HG02840 (cell line): Measurements from ENCODE around the gene PFAS.

ENCODE experiments used
- ATAC-seq: cut with Tn5 transposase; IDR thresholded peaks from one replicate; pipeline ENCODE4 v1.9.1; 2021; ENCODE audit warnings: mild to moderate bottlenecking, moderate library complexity, moderate number of reproducible peaks; ENCODE audit not compliant: unreplicated experiment, low FRiP score

PFAS gene

GRCh38 chr17:8300226-8300625, 51.1 kb downstream of the PFAS start:
- no peak for ATAC-seq

- ATAC-seq = no peak
These were observed 51.6 kb downstream of the PFAS start for GRCh38 chr17:8300627-8301242.

DNA sequence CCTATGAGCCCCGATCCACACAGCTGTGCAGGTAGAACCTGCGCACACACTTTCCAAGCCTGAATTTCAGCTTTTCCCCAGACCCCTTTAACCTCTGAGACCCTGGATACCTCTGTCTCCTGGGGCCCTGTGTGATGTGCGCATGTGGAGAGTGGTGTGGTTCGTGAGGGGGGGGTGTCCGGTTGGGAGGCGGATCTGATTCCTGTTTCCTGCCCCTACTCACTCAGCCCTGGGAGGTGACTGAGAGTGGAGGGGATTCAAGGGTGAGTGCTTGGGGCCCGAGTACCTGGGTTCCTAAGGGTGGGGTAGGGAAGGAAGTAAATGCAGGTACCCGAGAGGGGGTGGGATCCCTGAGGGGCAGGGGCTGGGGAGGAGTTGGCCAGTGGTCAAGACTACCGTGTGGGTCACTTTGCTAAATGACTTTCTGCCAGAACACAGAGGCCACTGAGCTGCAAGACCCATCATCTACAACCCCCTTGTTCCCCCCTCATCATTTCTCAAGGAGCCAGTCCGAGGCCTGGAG, 61.6 kb downstream of the PFAS start:
- ATAC-seq = no peak

DNA sequence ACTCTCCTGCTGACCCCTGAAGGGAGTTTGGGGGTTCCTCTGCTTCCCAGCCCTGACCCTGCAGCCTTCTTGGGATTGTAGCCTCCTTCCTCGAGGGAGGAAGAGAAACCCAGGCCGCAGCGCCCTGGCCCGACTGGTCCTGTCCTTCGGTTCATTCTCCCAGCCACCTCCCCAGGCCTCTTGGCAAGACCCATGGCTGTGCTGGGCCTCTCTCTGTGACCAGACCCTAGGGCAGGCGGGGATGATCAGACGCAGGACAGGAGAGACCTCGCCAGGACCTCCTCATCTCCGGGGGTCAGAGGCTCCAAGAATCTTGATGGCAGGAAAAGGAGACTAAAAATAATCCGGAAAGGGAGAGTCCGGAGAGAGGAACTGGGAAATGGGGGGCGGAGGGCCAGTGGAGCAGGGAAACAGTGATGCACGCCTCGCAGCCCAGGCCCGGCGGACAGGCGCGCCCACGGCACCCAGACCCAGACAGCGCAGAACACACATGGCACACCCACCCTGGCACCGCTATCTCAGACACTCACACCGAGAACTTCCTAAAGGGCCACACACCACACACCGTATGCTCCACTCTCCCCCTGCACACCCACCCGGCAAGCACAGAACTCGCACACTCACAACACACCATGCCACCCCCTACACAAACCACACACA, 62.2 kb downstream of the PFAS start:
- no peak for ATAC-seq

GRCh38 chr17:8312251-8312650, 63.2 kb downstream of the PFAS start:
- no peak for ATAC-seq

DNA sequence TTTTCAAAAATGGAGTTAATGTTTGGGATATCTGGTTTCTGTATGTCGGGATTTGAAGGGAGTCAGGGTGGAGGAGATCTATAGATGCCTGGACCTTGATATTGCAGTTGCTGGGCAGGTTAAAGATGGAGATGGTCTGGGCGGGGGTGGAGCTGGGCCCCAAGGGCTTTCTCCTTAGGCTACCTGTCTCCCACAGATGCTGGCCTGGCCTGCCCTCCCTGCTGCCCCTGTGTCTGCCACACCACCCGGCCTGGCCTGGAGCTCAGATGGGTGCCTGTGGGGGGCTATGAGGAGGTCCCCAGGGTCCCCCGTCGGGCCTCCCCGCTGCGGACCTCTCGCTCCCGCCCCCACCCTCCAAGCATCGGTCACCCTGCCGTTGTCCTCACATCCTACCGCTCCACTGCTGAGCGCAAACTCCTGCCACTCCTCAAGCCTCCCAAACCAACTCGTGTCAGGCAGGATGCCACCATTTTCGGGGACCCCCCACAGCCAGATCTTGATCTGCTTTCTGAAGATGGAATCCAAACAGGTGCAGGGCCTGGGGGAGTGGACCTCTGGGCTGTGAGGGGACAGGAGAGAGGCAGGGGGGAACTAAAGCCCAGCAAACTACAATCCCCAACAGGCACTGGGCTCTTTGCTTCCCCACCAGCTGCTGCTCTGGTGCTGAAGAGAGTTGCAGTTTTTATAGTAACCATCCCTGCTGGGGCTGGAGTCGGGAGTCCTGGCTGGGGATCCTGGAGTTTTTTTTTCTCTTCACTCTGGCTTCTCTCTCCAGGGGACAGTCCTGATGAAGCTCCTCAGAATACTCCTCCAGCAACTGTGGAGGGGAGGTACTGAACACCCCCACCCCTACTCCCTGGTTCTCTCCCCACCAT, 63.9 kb downstream of the PFAS start:
- ATAC-seq = no peak

GRCh38 chr17:8314797-8315763, 66.0 kb downstream of the PFAS start:
- ATAC-seq = no peak

DNA sequence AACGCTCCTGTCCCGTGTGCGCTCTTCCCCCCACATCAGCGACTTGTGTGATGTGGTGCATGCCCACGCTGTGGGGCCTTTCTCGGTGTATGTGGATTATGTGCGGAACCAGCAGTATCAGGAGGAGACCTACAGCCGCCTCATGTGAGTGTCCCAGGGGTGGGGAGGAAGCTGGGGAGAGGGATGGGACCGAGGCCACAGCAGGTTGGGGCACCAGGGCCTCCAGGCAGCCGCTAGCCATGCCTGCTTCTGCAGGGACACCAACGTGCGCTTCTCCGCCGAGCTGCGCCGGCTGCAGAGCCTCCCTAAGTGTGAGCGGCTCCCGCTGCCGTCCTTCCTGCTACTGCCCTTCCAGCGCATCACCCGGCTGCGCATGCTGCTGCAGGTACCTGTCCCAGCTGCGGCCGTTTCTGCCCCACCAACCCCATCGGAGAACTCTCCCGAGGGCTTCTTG, 66.7 kb downstream of the PFAS start:
- no peak for ATAC-seq

- no peak for ATAC-seq
These were observed 69.2 kb downstream of the PFAS start for GRCh38 chr17:8318010-8318935.
